ENCODE measurements around the gene SBF2. TPM values are rescaled to one million over a fixed set of nuclear protein-coding genes. Genes with fewer than 3 reads are reported as not detected.

SBF2 gene
- total RNA-seq, 2 experiments from 2014 or later = 6.0 to 6.1 TPM

- H3K27ac Mint-ChIP-seq = peak overlapping the region; percentile 17
- H3K27me3 Mint-ChIP-seq = peaks cover 41% of the 10 kb centered on the region
- peaks cover 41% of the 10 kb centered on the region for H3K4me1 Mint-ChIP-seq
Observed at GRCh38 chr11:10295064-10295901, 1.3 kb upstream of the SBF2 start.

GRCh38 chr11:10294290-10294953 is 403 bp upstream of the SBF2 start:
- peaks cover 35% of the 10 kb centered on the region for H3K27me3 Mint-ChIP-seq
- peak overlapping the region; percentile 73 for H3K4me3 Mint-ChIP-seq
- H3K36me3 Mint-ChIP-seq = peaks cover 3% of the 10 kb centered on the region
- no peak overlapping the region for H3K27ac Mint-ChIP-seq
- DNase-seq = no peak
- no peaks in the 10 kb centered on the region for H3K9me3 Mint-ChIP-seq
- H3K4me1 Mint-ChIP-seq = peaks cover 42% of the 10 kb centered on the region

More at GRCh38 chr11:10295064-10295901, 1.3 kb upstream of the SBF2 start:
- H3K9me3 Mint-ChIP-seq = no peaks in the 10 kb centered on the region
- peak overlapping the region; percentile 73 for H3K4me3 Mint-ChIP-seq
- DNase-seq = no peak
- peaks cover 3% of the 10 kb centered on the region for H3K36me3 Mint-ChIP-seq

GRCh38 chr11:10291801-10292638 is 2.0 kb downstream of the SBF2 start:
- peaks cover 3% of the 10 kb centered on the region for H3K36me3 Mint-ChIP-seq
- peaks cover 27% of the 10 kb centered on the region for H3K27me3 Mint-ChIP-seq
- H3K27ac Mint-ChIP-seq = no peak overlapping the region
- H3K4me1 Mint-ChIP-seq = peaks cover 29% of the 10 kb centered on the region
- H3K9me3 Mint-ChIP-seq = no peaks in the 10 kb centered on the region
- no peak overlapping the region for H3K4me3 Mint-ChIP-seq
- DNase-seq = no peak

GRCh38 chr11:10289765-10290380 is 4.1 kb downstream of the SBF2 start:
- Mint-ChIP-seq H3K27ac (no peak overlapping the region), H3K9me3 (no peaks in the 10 kb centered on the region), H3K4me3 (no peak overlapping the region), H3K27me3 (peaks cover 5% of the 10 kb centered on the region), H3K4me1 (peaks cover 24% of the 10 kb centered on the region), H3K36me3 (no peaks in the 10 kb centered on the region)
- DNase-seq = no peak

GRCh38 chr11:10288881-10289764 is 4.9 kb downstream of the SBF2 start:
- Mint-ChIP-seq H3K27me3 (peaks cover 3% of the 10 kb centered on the region), H3K36me3 (no peaks in the 10 kb centered on the region), H3K4me3 (no peak overlapping the region), H3K27ac (no peak overlapping the region), H3K9me3 (no peaks in the 10 kb centered on the region), H3K4me1 (peaks cover 22% of the 10 kb centered on the region)
- no peak for DNase-seq

- H3K36me3 Mint-ChIP-seq = no peaks in the 10 kb centered on the region
- H3K4me1 Mint-ChIP-seq = peaks cover 21% of the 10 kb centered on the region
- no peak overlapping the region for H3K27ac Mint-ChIP-seq
- no peak overlapping the region for H3K4me3 Mint-ChIP-seq
- no peaks in the 10 kb centered on the region for H3K9me3 Mint-ChIP-seq
- no peak for DNase-seq
- H3K27me3 Mint-ChIP-seq = peaks cover 3% of the 10 kb centered on the region
Observed at GRCh38 chr11:10287766-10288715, 6.0 kb downstream of the SBF2 start.

- no peak overlapping the region for H3K27ac Mint-ChIP-seq
- no peaks in the 10 kb centered on the region for H3K36me3 Mint-ChIP-seq
- no peaks in the 10 kb centered on the region for H3K9me3 Mint-ChIP-seq
- H3K4me3 Mint-ChIP-seq = no peak overlapping the region
- peaks cover 16% of the 10 kb centered on the region for H3K4me1 Mint-ChIP-seq
- no peak for DNase-seq
- H3K27me3 Mint-ChIP-seq = peaks cover 1% of the 10 kb centered on the region
Observed at GRCh38 chr11:10287140-10287539, 6.9 kb downstream of the SBF2 start.

GRCh38 chr11:10285148-10285802 is 8.7 kb downstream of the SBF2 start:
- H3K27me3 Mint-ChIP-seq = no peaks in the 10 kb centered on the region
- no peaks in the 10 kb centered on the region for H3K9me3 Mint-ChIP-seq
- H3K36me3 Mint-ChIP-seq = no peaks in the 10 kb centered on the region
- DNase-seq = no peak
- peaks cover 4% of the 10 kb centered on the region for H3K4me1 Mint-ChIP-seq
- no peak overlapping the region for H3K4me3 Mint-ChIP-seq
- H3K27ac Mint-ChIP-seq = no peak overlapping the region

GRCh38 chr11:10283991-10284390 is 10.0 kb downstream of the SBF2 start:
- Mint-ChIP-seq H3K4me1 (peaks cover 4% of the 10 kb centered on the region), H3K36me3 (no peaks in the 10 kb centered on the region), H3K27me3 (no peaks in the 10 kb centered on the region), H3K27ac (no peak overlapping the region), H3K9me3 (no peaks in the 10 kb centered on the region), H3K4me3 (no peak overlapping the region)
- DNase-seq = no peak

GRCh38 chr11:10282117-10282516 is 11.9 kb downstream of the SBF2 start:
- no peaks in the 10 kb centered on the region for H3K9me3 Mint-ChIP-seq

GRCh38 chr11:10275714-10276113 is 18.3 kb downstream of the SBF2 start:
- no peaks in the 10 kb centered on the region for H3K9me3 Mint-ChIP-seq
- DNase-seq = no peak
- H3K36me3 Mint-ChIP-seq = no peaks in the 10 kb centered on the region
- H3K27ac Mint-ChIP-seq = no peak overlapping the region
- H3K4me1 Mint-ChIP-seq = peaks cover 10% of the 10 kb centered on the region
- no peaks in the 10 kb centered on the region for H3K27me3 Mint-ChIP-seq
- no peak overlapping the region for H3K4me3 Mint-ChIP-seq

More at GRCh38 chr11:10282117-10282516, 11.9 kb downstream of the SBF2 start:
- H3K36me3 Mint-ChIP-seq = no peaks in the 10 kb centered on the region
- no peak overlapping the region for H3K4me3 Mint-ChIP-seq
- H3K27ac Mint-ChIP-seq = no peak overlapping the region
- H3K4me1 Mint-ChIP-seq = peaks cover 4% of the 10 kb centered on the region
- no peaks in the 10 kb centered on the region for H3K27me3 Mint-ChIP-seq
- DNase-seq = no peak

- no peak for DNase-seq
- no peaks in the 10 kb centered on the region for H3K9me3 Mint-ChIP-seq
- peaks cover 5% of the 10 kb centered on the region for H3K36me3 Mint-ChIP-seq
- H3K4me1 Mint-ChIP-seq = peaks cover 10% of the 10 kb centered on the region
- H3K4me3 Mint-ChIP-seq = no peak overlapping the region
- no peak overlapping the region for H3K27ac Mint-ChIP-seq
- no peaks in the 10 kb centered on the region for H3K27me3 Mint-ChIP-seq
Observed at GRCh38 chr11:10274726-10275125, 19.3 kb downstream of the SBF2 start.

GRCh38 chr11:10273738-10274137 is 20.3 kb downstream of the SBF2 start:
- H3K9me3 Mint-ChIP-seq = no peaks in the 10 kb centered on the region
- H3K4me1 Mint-ChIP-seq = peaks cover 10% of the 10 kb centered on the region
- H3K36me3 Mint-ChIP-seq = peaks cover 5% of the 10 kb centered on the region
- DNase-seq = no peak
- H3K4me3 Mint-ChIP-seq = no peak overlapping the region
- no peaks in the 10 kb centered on the region for H3K27me3 Mint-ChIP-seq
- H3K27ac Mint-ChIP-seq = no peak overlapping the region

Measured in activated naive CD8-positive, alpha-beta T cell treated with anti-CD3 and anti-CD28 coated beads for 36 hours (primary cell).